HL-60 (cell line): Measurements from ENCODE around the gene GRAMD2A.

ENCODE experiments used
- DNase-seq, 2 experiments: peaks; one replicate each; pipeline ENCODE4 v3.0.0-alpha.2; 2010 to 2020; ENCODE audit warnings: low read depth in 1 of 2, low spot score in 1 of 2
- H3K27ac ChIP-seq: fragments of 250-450 bp; sonication (Bioruptor Pico); replicated peaks from 2 replicates; pipeline ENCODE4 v1.5.1; 2020; ENCODE audit warnings: mild to moderate bottlenecking, moderate library complexity
- H3K27me3 ChIP-seq: fragments of 250-450 bp; sonication (Bioruptor Pico); 2 replicates; pipeline ENCODE4 v1.5.1; 2021; ENCODE audit warnings: mild to moderate bottlenecking, moderate library complexity; ENCODE audit not compliant: insufficient read depth, poor library complexity, severe bottlenecking
- H3K4me3 ChIP-seq: replicated peaks from 2 replicates; pipeline ENCODE4 v1.5.1; 2011; ENCODE audit warnings: mild to moderate bottlenecking, control low read depth, low read length; ENCODE audit not compliant: insufficient read depth
- CTCF ChIP-seq: IDR thresholded peaks from one replicate; pipeline ENCODE4 v1.5.1; 2011; ENCODE audit warnings: low read length, control low read depth, inconsistent platforms; ENCODE audit not compliant: insufficient read depth
- GABPA ChIP-seq: IDR thresholded peaks from 2 replicates; pipeline ENCODE4 v1.6.1; 2012; ENCODE audit warnings: low read depth
- POLR2AphosphoS5 ChIP-seq: IDR thresholded peaks from 2 replicates; pipeline ENCODE4 v1.6.1; 2012; ENCODE audit warnings: low read depth
- SPI1 ChIP-seq: IDR thresholded peaks from 2 replicates; pipeline ENCODE4 v1.6.1; 2012; ENCODE audit warnings: low read depth, mild to moderate bottlenecking, borderline replicate concordance
- TF ChIP-seq, protein P1 (sequence below): IDR thresholded peaks from 2 replicates; pipeline ENCODE4 v1.6.1; 2012; ENCODE audit warnings: low read depth; ENCODE audit not compliant: insufficient replicate concordance

The GRAMD2A gene

GRCh38 chr15:72163719-72164118, 33.9 kb downstream of the GRAMD2A start:
- Histone ChIP-seq H3K4me3 (no peak overlapping the region), H3K27me3 (no peaks in the 10 kb centered on the region), H3K27ac (no peak overlapping the region)
- no peak for TF ChIP-seq CTCF
- TF ChIP-seq POLR2AphosphoS5, result no peak
- TF ChIP-seq, protein P1, sequence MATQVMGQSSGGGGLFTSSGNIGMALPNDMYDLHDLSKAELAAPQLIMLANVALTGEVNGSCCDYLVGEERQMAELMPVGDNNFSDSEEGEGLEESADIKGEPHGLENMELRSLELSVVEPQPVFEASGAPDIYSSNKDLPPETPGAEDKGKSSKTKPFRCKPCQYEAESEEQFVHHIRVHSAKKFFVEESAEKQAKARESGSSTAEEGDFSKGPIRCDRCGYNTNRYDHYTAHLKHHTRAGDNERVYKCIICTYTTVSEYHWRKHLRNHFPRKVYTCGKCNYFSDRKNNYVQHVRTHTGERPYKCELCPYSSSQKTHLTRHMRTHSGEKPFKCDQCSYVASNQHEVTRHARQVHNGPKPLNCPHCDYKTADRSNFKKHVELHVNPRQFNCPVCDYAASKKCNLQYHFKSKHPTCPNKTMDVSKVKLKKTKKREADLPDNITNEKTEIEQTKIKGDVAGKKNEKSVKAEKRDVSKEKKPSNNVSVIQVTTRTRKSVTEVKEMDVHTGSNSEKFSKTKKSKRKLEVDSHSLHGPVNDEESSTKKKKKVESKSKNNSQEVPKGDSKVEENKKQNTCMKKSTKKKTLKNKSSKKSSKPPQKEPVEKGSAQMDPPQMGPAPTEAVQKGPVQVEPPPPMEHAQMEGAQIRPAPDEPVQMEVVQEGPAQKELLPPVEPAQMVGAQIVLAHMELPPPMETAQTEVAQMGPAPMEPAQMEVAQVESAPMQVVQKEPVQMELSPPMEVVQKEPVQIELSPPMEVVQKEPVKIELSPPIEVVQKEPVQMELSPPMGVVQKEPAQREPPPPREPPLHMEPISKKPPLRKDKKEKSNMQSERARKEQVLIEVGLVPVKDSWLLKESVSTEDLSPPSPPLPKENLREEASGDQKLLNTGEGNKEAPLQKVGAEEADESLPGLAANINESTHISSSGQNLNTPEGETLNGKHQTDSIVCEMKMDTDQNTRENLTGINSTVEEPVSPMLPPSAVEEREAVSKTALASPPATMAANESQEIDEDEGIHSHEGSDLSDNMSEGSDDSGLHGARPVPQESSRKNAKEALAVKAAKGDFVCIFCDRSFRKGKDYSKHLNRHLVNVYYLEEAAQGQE, result no peak
- no peak for TF ChIP-seq SPI1
- no peak for TF ChIP-seq GABPA
- DNase-seq, result no peak

GRCh38 chr15:72162569-72162968, 35.0 kb downstream of the GRAMD2A start:
- no peak for TF ChIP-seq CTCF
- TF ChIP-seq, protein P1, result no peak
- TF ChIP-seq POLR2AphosphoS5, result no peak
- no peak for TF ChIP-seq GABPA
- TF ChIP-seq SPI1, result no peak
- Histone ChIP-seq H3K4me3 (no peak overlapping the region), H3K27me3 (no peaks in the 10 kb centered on the region), H3K27ac (no peak overlapping the region)
- no peak for DNase-seq

- no peak for DNase-seq
Observed at GRCh38 chr15:72161361-72162132, 36.0 kb downstream of the GRAMD2A start.

More at GRCh38 chr15:72161361-72162132, 36.0 kb downstream of the GRAMD2A start:
- no peak overlapping the region for H3K4me3 ChIP-seq
- TF ChIP-seq, protein P1, result no peak
- no peak for TF ChIP-seq CTCF
- TF ChIP-seq GABPA, result no peak
- no peak for TF ChIP-seq POLR2AphosphoS5
- TF ChIP-seq SPI1, result no peak
- H3K27ac ChIP-seq, result no peak overlapping the region
- H3K27me3 ChIP-seq, result no peaks in the 10 kb centered on the region
